SU-DHL-6 (cell line): ENCODE data around the gene EOGT.

Experiments used
- EZH2phosphoT487 ChIP-seq: fragments of 200-600 bp; sonication (generic), shearing (Covaris generic); conservative IDR thresholded peaks from 2 replicates; pipeline ENCODE4 v1.6.1; 2018; ENCODE audit warnings: mild to moderate bottlenecking, antibody characterized with exemption, low read length, moderate library complexity, mixed read lengths
- TF ChIP-seq, protein P1 (sequence below): fragments of 200-600 bp; sonication (generic); IDR thresholded peaks from one replicate; pipeline ENCODE4 v1.5.1; 2017; ENCODE audit warnings: antibody characterized with exemption, mild to moderate bottlenecking, low read length, moderate library complexity; ENCODE audit not compliant: insufficient read depth, poor library complexity, severe bottlenecking

DNA sequence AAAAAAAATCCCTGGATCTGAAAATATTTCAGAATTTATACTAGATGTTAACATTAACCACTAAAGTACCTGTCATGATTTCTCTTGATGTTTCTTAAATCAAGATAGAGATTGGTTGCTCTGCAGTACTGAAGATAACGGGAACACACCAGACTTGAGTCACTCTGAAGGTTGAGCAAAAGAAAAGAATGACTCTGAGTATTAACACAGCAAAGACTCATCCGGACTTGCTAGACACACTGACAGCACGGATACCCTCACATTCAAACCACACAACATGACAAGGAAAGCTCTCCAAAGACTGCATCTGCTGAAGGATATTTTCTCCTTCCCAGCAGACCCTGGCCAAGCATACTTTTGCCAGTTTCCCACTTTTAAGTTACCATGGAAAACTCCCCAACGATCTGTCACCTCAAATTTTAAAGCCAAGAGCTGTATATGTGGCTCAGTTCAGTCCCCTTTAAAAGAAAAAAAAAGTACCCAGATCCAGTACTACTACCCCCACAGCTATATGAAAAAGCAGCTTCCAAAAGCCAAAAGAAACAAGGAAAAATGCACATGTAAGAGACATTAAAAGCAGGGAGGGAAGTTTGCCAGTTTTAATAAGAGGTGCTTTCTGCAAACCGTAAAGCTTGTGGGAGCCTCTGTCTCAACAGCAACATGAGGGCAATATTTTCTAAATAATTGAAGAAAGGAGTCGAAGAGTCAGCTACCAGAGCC lies 8.3 kb downstream of the EOGT start:
- TF ChIP-seq, protein P1, sequence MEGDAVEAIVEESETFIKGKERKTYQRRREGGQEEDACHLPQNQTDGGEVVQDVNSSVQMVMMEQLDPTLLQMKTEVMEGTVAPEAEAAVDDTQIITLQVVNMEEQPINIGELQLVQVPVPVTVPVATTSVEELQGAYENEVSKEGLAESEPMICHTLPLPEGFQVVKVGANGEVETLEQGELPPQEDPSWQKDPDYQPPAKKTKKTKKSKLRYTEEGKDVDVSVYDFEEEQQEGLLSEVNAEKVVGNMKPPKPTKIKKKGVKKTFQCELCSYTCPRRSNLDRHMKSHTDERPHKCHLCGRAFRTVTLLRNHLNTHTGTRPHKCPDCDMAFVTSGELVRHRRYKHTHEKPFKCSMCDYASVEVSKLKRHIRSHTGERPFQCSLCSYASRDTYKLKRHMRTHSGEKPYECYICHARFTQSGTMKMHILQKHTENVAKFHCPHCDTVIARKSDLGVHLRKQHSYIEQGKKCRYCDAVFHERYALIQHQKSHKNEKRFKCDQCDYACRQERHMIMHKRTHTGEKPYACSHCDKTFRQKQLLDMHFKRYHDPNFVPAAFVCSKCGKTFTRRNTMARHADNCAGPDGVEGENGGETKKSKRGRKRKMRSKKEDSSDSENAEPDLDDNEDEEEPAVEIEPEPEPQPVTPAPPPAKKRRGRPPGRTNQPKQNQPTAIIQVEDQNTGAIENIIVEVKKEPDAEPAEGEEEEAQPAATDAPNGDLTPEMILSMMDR, result no peak
- no peak for TF ChIP-seq EZH2phosphoT487
